Measurements from ENCODE around the gene PSMB5. TPM values are rescaled to one million over a fixed set of nuclear protein-coding genes. Genes with fewer than 3 reads are reported as not detected.

The PSMB5 gene
- total and polyA plus RNA-seq, 2 of the 13 experiments (the other 11 are each of a cell fraction or from before 2014, with no cell fraction given), result 705 to 871 TPM

DNA sequence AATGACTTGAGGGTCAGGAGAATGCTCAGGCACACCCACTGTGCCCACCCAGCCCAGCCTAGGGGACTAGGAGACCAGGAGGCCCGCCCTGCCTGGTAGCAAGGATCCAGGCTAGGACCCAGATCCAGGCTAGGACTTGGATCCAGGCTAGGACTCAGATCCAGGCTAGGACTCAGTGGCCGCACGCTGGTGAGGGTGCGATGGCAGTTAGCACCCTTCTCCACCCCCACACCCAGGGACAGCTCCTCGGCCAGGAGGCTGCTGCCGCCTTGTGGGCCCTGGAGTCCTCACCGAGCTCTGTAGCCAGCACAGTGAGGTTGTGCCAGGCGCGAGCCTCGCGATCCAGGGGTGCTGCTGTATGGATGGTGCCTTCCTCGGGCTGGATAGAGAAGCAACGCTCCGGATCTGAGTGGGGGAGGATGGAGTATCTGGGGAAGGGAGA, 17.5 kb upstream of the PSMB5 start (continued):
- TF ChIP-seq RFX5 (IDR thresholded peaks at IDR 0.05; ENCODE audit: low read depth, low read length) (no peak), TBX2 (CRISPR knock-in tag; IDR thresholded peaks at IDR 0.05; ENCODE audit: borderline replicate concordance) (peak; percentile 58; the same call in 1 of the 2 replicates), ZKSCAN8 (CRISPR knock-in tag; IDR thresholded peaks at IDR 0.05; ENCODE audit: borderline replicate concordance) (no peak), ZNF883 (CRISPR knock-in tag; IDR thresholded peaks at IDR 0.05; ENCODE audit: not compliant biosample characterization) (no peak), NR2C2 (CRISPR knock-in tag; IDR thresholded peaks at IDR 0.05; ENCODE audit: borderline replicate concordance) (no peak), PHF8 (CRISPR knock-in tag; IDR thresholded peaks at IDR 0.05) (no peak), ZNF768 (CRISPR knock-in tag; IDR thresholded peaks at IDR 0.05) (peak; percentile 63; the same call in 1 of the 2 replicates), ZNF616 (CRISPR knock-in tag; IDR thresholded peaks at IDR 0.05; ENCODE audit: low read depth) (peak; percentile 68; the same call in 1 of the 2 replicates), ZNF232 (CRISPR knock-in tag; IDR thresholded peaks at IDR 0.05; ENCODE audit: borderline replicate concordance) (0 out of 2 replicates have a peak, but pooled peaks have one; percentile 39), HOXA3 (CRISPR knock-in tag; IDR thresholded peaks at IDR 0.05) (peak; percentile 73; the same call in 1 of the 2 replicates), SPEN (CRISPR knock-in tag; IDR thresholded peaks at IDR 0.05; ENCODE audit: low read depth) (peak; percentile 49; the same call in 1 of the 2 replicates)
- TF ChIP-seq, protein P1, sequence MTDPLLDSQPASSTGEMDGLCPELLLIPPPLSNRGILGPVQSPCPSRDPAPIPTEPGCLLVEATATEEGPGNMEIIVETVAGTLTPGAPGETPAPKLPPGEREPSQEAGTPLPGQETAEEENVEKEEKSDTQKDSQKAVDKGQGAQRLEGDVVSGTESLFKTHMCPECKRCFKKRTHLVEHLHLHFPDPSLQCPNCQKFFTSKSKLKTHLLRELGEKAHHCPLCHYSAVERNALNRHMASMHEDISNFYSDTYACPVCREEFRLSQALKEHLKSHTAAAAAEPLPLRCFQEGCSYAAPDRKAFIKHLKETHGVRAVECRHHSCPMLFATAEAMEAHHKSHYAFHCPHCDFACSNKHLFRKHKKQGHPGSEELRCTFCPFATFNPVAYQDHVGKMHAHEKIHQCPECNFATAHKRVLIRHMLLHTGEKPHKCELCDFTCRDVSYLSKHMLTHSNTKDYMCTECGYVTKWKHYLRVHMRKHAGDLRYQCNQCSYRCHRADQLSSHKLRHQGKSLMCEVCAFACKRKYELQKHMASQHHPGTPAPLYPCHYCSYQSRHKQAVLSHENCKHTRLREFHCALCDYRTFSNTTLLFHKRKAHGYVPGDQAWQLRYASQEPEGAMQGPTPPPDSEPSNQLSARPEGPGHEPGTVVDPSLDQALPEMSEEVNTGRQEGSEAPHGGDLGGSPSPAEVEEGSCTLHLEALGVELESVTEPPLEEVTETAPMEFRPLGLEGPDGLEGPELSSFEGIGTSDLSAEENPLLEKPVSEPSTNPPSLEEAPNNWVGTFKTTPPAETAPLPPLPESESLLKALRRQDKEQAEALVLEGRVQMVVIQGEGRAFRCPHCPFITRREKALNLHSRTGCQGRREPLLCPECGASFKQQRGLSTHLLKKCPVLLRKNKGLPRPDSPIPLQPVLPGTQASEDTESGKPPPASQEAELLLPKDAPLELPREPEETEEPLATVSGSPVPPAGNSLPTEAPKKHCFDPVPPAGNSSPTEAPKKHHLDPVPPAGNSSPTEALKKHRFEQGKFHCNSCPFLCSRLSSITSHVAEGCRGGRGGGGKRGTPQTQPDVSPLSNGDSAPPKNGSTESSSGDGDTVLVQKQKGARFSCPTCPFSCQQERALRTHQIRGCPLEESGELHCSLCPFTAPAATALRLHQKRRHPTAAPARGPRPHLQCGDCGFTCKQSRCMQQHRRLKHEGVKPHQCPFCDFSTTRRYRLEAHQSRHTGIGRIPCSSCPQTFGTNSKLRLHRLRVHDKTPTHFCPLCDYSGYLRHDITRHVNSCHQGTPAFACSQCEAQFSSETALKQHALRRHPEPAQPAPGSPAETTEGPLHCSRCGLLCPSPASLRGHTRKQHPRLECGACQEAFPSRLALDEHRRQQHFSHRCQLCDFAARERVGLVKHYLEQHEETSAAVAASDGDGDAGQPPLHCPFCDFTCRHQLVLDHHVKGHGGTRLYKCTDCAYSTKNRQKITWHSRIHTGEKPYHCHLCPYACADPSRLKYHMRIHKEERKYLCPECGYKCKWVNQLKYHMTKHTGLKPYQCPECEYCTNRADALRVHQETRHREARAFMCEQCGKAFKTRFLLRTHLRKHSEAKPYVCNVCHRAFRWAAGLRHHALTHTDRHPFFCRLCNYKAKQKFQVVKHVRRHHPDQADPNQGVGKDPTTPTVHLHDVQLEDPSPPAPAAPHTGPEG (CRISPR knock-in tag; IDR thresholded peaks at IDR 0.05), result 0 out of 2 replicates have a peak, but pooled peaks have one; percentile 49
- TF ChIP-seq, protein P2, sequence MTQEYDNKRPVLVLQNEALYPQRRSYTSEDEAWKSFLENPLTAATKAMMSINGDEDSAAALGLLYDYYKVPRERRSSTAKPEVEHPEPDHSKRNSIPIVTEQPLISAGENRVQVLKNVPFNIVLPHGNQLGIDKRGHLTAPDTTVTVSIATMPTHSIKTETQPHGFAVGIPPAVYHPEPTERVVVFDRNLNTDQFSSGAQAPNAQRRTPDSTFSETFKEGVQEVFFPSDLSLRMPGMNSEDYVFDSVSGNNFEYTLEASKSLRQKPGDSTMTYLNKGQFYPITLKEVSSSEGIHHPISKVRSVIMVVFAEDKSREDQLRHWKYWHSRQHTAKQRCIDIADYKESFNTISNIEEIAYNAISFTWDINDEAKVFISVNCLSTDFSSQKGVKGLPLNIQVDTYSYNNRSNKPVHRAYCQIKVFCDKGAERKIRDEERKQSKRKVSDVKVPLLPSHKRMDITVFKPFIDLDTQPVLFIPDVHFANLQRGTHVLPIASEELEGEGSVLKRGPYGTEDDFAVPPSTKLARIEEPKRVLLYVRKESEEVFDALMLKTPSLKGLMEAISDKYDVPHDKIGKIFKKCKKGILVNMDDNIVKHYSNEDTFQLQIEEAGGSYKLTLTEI (CRISPR knock-in tag; conservative IDR thresholded peaks at IDR 0.05), result no peak
- TF ChIP-seq, protein P3, sequence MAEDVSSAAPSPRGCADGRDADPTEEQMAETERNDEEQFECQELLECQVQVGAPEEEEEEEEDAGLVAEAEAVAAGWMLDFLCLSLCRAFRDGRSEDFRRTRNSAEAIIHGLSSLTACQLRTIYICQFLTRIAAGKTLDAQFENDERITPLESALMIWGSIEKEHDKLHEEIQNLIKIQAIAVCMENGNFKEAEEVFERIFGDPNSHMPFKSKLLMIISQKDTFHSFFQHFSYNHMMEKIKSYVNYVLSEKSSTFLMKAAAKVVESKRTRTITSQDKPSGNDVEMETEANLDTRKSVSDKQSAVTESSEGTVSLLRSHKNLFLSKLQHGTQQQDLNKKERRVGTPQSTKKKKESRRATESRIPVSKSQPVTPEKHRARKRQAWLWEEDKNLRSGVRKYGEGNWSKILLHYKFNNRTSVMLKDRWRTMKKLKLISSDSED (CRISPR knock-in tag; IDR thresholded peaks at IDR 0.05), result no peak
